Thyroid gland (tissue), 4 donors: ENCODE data around the gene TRPM6. TPM values are rescaled to one million over a fixed set of nuclear protein-coding genes. Genes with fewer than 3 reads are reported as not detected.

Experiments used
- DNase-seq, 2 donors: peaks; one replicate each; pipeline ENCODE4 v3.0.0-alpha.2; 2019
- H3K27ac ChIP-seq, 3 donors: fragments of 200-600 bp; sonication (generic); 1 replicate in 2 of 3; 2 replicates in 1 of 3; pipeline ENCODE4 v1.5.1; 2016 to 2019; ENCODE audit warnings: mild to moderate bottlenecking in 1 of 3, moderate library complexity in 1 of 3
- H3K27me3 ChIP-seq: fragments of 200-600 bp; sonication (generic); one replicate; pipeline ENCODE4 v1.5.1; 2019
- H3K36me3 ChIP-seq, 2 donors: fragments of 200-600 bp; sonication (generic); one replicate each; pipeline ENCODE4 v1.5.1; 2016 to 2019
- H3K4me1 ChIP-seq, 2 donors: fragments of 200-600 bp; sonication (generic); one replicate each; pipeline ENCODE4 v1.5.1; 2017 to 2019
- H3K4me3 ChIP-seq, 3 donors: fragments of 200-600 bp; sonication (generic); replicated peaks in 1 of 3; 1 replicate in 2 of 3; 2 replicates in 1 of 3; pipeline ENCODE4 v1.5.1; 2016; ENCODE audit warnings: mild to moderate bottlenecking in 1 of 3
- H3K9me3 ChIP-seq: fragments of 200-600 bp; sonication (generic); one replicate; pipeline ENCODE4 v1.5.1; 2017
- POLR2A ChIP-seq, 2 donors: fragments of 450-650 bp; IDR thresholded peaks; one replicate each; pipeline ENCODE4 v1.6.1; 2017; ENCODE audit warnings: antibody characterized with exemption in 2 of 2, mild to moderate bottlenecking in 2 of 2, moderate library complexity in 1 of 2
- WGBS, 2 donors: methylation state at CpG; one replicate each; pipeline ENCODE4 v1.1.5; 2017; 5-methylcytosine and 5-hydroxymethylcytosine counted together
- intact Hi-C: fragments of 100-400 bp; cut with DNase I; formaldehyde crosslinking; loops from one replicate; pipeline ENCODE4 v1.15.1; 2023
- total RNA-seq, 4 donors: library from RNA; depleted of rRNA; stranded (reverse); fragments of >200 nt; gene quantifications; one replicate each; pipeline ENCODE4 v1.2.3, GENCODE V29; 2016
- TF ChIP-seq, protein P1 (sequence below), 6 experiments: fragments of 200-600 bp in 3 of 6; fragments of 450-650 bp in 3 of 6; sonication (generic) in 3 of 6; IDR thresholded peaks; one replicate each; pipeline ENCODE4 v1.5.1; 2016 to 2019; ENCODE audit warnings: antibody characterized with exemption in 6 of 6, mild to moderate bottlenecking in 2 of 6, inconsistent platforms in 1 of 6, moderate library complexity in 1 of 6

TRPM6 gene
- total RNA-seq, 4 donors from 2014 or later = 0.44 to 0.83 (median 0.66) TPM

DNA sequence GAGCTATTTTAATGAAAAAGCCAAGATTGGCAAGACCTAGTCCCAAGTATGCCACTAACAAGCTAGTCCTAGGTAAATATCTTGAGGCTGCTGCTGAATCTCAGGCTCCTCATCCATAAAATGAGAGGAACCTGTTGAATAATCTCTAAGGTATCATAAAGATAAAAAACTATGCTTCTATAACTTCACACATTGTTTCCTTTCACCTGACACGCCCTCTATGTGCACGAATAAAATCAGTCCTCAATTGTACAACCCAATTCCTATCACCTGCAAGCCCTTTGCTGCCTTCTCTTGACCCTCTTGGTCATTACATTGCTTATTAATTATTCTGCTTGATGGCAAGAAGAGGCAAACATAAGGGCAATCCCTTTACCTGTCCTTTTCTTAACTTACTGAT, 69.9 kb downstream of the TRPM6 start:
- no peaks in the 10 kb centered on the region for H3K36me3 ChIP-seq
- 87 to 92% methylated on average over 2 of the region's 2 CpGs for WGBS, 2 donors
- no peak overlapping the region for H3K27ac ChIP-seq
- TF ChIP-seq, protein P1, sequence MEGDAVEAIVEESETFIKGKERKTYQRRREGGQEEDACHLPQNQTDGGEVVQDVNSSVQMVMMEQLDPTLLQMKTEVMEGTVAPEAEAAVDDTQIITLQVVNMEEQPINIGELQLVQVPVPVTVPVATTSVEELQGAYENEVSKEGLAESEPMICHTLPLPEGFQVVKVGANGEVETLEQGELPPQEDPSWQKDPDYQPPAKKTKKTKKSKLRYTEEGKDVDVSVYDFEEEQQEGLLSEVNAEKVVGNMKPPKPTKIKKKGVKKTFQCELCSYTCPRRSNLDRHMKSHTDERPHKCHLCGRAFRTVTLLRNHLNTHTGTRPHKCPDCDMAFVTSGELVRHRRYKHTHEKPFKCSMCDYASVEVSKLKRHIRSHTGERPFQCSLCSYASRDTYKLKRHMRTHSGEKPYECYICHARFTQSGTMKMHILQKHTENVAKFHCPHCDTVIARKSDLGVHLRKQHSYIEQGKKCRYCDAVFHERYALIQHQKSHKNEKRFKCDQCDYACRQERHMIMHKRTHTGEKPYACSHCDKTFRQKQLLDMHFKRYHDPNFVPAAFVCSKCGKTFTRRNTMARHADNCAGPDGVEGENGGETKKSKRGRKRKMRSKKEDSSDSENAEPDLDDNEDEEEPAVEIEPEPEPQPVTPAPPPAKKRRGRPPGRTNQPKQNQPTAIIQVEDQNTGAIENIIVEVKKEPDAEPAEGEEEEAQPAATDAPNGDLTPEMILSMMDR (IDR thresholded peaks at IDR 0.05) = no peak
- no peak for TF ChIP-seq POLR2A (IDR thresholded peaks at IDR 0.05)
- H3K27me3 ChIP-seq = no peaks in the 10 kb centered on the region
- DNase-seq = no peak
- H3K4me3 ChIP-seq = no peak overlapping the region
- H3K4me1 ChIP-seq = no peaks in the 10 kb centered on the region
- H3K9me3 ChIP-seq = no peaks in the 10 kb centered on the region
- intact Hi-C loops = no loop called here

DNA sequence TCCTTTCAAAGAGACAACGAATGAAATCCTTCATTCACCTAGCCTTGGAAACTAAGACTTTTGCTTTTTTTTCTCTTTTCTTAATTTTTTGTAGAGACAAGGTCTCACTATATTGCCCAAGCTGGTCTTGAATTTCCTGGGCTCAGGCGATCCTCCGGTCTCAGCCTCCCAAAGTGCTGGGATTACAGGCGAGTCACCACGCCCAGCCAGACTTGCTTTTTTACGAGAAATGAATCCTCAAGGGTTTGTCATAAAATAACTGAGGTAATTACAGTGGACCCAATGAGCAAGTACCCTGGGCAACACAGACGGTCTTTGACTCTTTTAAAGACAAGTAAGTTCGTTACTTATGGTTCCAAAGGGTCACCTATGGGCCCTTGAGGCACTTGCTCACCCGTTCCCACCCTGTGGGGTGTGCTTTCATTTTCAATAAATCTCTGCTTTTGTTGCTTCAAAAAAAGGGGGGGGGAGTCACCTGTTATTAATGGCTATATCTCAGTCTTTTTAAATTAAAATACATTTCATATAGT, 70.4 kb downstream of the TRPM6 start:
- Histone ChIP-seq H3K36me3 (no peaks in the 10 kb centered on the region), H3K9me3 (no peaks in the 10 kb centered on the region), H3K4me3 (no peak overlapping the region), H3K27ac (no peak overlapping the region), H3K4me1 (no peaks in the 10 kb centered on the region), H3K27me3 (no peaks in the 10 kb centered on the region)
- no peak for TF ChIP-seq POLR2A (IDR thresholded peaks at IDR 0.05)
- 93 to 94% methylated on average over 9 of the region's 9 CpGs for WGBS, 2 donors
- no peak for DNase-seq
- intact Hi-C loops = no loop called here

DNA sequence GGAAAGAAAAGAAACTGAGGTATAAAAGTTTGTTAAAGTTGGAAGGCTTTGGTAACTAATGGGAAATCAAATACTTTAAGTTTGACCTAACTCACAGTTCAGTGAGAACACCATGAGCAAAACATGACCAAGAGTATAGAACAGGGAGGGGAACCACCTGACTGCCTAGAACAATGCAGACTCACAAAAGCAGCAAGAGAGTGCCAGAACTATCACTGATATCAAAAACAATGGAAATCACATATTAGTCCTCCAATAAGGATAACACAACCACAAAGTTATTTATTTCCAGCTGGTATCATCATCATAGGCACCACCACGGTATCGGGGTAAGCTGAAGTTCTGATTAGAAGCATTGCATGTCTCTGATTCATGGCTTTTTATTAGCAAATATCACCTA, 77.5 kb downstream of the TRPM6 start:
- intact Hi-C loops = no loop called here
- H3K9me3 ChIP-seq = no peaks in the 10 kb centered on the region
- no peak overlapping the region for H3K4me3 ChIP-seq
- TF ChIP-seq, protein P1 (IDR thresholded peaks at IDR 0.05) = no peak
- TF ChIP-seq POLR2A (IDR thresholded peaks at IDR 0.05) = no peak
- WGBS, 2 donors = 94 to 97% methylated on average over 2 of the region's 2 CpGs
- no peak overlapping the region for H3K27ac ChIP-seq
- no peaks in the 10 kb centered on the region for H3K36me3 ChIP-seq
- DNase-seq = no peak
- no peaks in the 10 kb centered on the region for H3K27me3 ChIP-seq
- no peaks in the 10 kb centered on the region for H3K4me1 ChIP-seq

DNA sequence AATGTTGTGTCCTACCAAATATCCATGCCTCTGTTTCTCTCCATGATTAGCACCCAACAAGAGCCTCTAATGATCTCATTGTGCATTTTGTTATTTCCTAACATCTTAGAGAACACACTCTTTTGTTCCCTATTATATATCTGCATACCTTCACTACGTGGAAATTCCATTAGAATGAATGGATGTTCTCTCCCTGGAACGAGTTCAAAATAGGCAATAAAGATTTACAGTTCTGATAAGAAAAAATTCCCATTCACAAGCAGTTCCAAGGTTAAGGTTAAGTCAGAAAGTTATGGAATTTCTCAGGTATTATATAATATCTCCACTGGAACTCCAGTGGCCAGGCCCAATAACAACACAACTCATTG, 83.7 kb downstream of the TRPM6 start:
- Histone ChIP-seq H3K27me3 (no peaks in the 10 kb centered on the region), H3K36me3 (no peaks in the 10 kb centered on the region), H3K27ac (no peak overlapping the region), H3K4me1 (no peaks in the 10 kb centered on the region), H3K9me3 (no peaks in the 10 kb centered on the region), H3K4me3 (no peak overlapping the region)
- DNase-seq = no peak
- intact Hi-C loops = no loop called here
- TF ChIP-seq POLR2A (IDR thresholded peaks at IDR 0.05) = no peak
- TF ChIP-seq, protein P1 (IDR thresholded peaks at IDR 0.05) = no peak
- WGBS, 2 donors = 76 to 87% methylated on average over 2 of the region's 2 CpGs

DNA sequence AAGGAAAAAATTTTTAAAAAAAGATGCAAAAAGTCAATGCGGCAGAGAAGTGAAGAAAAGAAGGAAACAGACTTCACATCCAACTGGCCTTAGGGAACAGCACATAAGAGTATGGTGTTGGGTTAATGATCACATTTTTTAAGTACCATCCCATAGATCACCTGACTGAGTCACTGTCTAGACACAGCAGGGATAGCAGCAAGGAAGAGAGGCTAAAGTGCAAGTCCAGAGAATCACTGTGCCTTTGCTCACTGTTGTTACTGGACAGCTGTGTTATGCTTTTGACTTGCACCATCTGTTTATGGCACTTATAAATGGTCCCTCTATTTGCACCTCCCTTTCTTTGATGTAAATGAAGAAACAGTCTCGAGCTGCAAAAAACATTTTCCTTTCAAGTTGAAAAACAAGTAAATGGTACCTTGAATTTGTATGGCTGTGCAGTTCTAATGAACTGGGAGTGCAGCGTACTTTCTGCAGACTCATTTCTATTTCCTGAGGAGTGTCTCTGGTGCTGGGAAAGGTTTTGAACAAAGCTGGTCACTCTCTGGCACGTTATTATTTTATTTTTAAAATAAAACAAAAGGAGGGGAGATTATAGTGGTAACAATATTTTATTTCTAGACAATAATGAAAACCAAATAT, 84.2 kb downstream of the TRPM6 start:
- no peaks in the 10 kb centered on the region for H3K27me3 ChIP-seq
- no peak overlapping the region for H3K4me3 ChIP-seq
- H3K4me1 ChIP-seq = no peaks in the 10 kb centered on the region
- 71 to 83% methylated on average over 4 of the region's 4 CpGs for WGBS, 2 donors
- no peak for DNase-seq
- H3K9me3 ChIP-seq = no peaks in the 10 kb centered on the region
- intact Hi-C loops = no loop called here
- H3K36me3 ChIP-seq = no peaks in the 10 kb centered on the region
- no peak overlapping the region for H3K27ac ChIP-seq
- TF ChIP-seq, protein P1 (IDR thresholded peaks at IDR 0.05) = no peak
- no peak for TF ChIP-seq POLR2A (IDR thresholded peaks at IDR 0.05)
